ENCODE measurements around the gene MTHFSD.

GRCh38 chr16:86574646-86575045 lies 19.6 kb upstream of the MTHFSD start:
- TF ChIP-seq CTCF (IDR thresholded peaks at IDR 0.05), result no peak
- no peak for TF ChIP-seq EP300 (IDR thresholded peaks at IDR 0.05)

All from tibial nerve (tissue), 4 donors.